Liver (tissue), 3 donors: ENCODE results near the gene CYP2C8.

ENCODE experiments used
- TAF1 ChIP-seq: conservative IDR thresholded peaks from 2 replicates; pipeline ENCODE4 v1.6.1; 2016; ENCODE audit warnings: antibody characterized with exemption, mild to moderate bottlenecking
- YY1 ChIP-seq: IDR thresholded peaks from 2 replicates; pipeline ENCODE4 v1.6.1; 2016; ENCODE audit warnings: antibody characterized with exemption, mild to moderate bottlenecking
- TF ChIP-seq, protein P1 (sequence below): fragments of 150-350 bp; IDR thresholded peaks from 2 replicates; pipeline ENCODE4 v1.5.1; 2017; ENCODE audit warnings: improper control_type of control experiment, low read depth, low read length; ENCODE audit not compliant: missing input control
- TF ChIP-seq, protein P2 (sequence below): IDR thresholded peaks from 2 replicates; pipeline ENCODE4 v1.6.1; 2016; ENCODE audit warnings: antibody characterized with exemption
- TF ChIP-seq, protein P3 (sequence below): IDR thresholded peaks from 2 replicates; pipeline ENCODE4 v1.6.1; 2016; ENCODE audit warnings: antibody characterized with exemption, mild to moderate bottlenecking
- TF ChIP-seq, protein P4 (sequence below): IDR thresholded peaks from 2 replicates; pipeline ENCODE4 v1.6.1; 2016; ENCODE audit warnings: antibody characterized with exemption
- donor health status: healthy.
- donor health status: healthy.

DNA sequence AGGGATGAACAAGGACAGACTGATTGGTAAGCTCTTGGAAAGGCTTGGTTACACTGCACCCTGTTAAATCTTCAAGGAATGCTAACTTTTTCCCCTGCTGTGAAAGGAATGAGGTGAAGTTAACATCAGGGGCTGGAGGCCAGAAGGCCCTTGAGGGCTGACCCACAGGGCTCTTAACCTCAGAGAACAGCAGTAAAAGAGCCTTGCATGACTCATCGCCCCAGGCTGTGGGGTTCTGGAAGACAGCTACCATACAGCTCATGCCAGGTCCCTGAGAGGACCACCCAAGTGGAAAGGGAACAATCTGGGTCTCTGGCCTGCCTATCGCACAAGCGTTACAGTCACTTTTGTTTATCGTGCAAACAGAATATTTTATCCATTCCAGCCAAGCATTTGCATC lies 76.5 kb downstream of the CYP2C8 start:
- TF ChIP-seq, protein P1, sequence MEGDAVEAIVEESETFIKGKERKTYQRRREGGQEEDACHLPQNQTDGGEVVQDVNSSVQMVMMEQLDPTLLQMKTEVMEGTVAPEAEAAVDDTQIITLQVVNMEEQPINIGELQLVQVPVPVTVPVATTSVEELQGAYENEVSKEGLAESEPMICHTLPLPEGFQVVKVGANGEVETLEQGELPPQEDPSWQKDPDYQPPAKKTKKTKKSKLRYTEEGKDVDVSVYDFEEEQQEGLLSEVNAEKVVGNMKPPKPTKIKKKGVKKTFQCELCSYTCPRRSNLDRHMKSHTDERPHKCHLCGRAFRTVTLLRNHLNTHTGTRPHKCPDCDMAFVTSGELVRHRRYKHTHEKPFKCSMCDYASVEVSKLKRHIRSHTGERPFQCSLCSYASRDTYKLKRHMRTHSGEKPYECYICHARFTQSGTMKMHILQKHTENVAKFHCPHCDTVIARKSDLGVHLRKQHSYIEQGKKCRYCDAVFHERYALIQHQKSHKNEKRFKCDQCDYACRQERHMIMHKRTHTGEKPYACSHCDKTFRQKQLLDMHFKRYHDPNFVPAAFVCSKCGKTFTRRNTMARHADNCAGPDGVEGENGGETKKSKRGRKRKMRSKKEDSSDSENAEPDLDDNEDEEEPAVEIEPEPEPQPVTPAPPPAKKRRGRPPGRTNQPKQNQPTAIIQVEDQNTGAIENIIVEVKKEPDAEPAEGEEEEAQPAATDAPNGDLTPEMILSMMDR, result no peak
- TF ChIP-seq, protein P2, sequence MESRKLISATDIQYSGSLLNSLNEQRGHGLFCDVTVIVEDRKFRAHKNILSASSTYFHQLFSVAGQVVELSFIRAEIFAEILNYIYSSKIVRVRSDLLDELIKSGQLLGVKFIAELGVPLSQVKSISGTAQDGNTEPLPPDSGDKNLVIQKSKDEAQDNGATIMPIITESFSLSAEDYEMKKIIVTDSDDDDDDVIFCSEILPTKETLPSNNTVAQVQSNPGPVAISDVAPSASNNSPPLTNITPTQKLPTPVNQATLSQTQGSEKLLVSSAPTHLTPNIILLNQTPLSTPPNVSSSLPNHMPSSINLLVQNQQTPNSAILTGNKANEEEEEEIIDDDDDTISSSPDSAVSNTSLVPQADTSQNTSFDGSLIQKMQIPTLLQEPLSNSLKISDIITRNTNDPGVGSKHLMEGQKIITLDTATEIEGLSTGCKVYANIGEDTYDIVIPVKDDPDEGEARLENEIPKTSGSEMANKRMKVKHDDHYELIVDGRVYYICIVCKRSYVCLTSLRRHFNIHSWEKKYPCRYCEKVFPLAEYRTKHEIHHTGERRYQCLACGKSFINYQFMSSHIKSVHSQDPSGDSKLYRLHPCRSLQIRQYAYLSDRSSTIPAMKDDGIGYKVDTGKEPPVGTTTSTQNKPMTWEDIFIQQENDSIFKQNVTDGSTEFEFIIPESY, result no peak
- TF ChIP-seq YY1 (no peak), TAF1 (no peak)
- TF ChIP-seq, protein P3, sequence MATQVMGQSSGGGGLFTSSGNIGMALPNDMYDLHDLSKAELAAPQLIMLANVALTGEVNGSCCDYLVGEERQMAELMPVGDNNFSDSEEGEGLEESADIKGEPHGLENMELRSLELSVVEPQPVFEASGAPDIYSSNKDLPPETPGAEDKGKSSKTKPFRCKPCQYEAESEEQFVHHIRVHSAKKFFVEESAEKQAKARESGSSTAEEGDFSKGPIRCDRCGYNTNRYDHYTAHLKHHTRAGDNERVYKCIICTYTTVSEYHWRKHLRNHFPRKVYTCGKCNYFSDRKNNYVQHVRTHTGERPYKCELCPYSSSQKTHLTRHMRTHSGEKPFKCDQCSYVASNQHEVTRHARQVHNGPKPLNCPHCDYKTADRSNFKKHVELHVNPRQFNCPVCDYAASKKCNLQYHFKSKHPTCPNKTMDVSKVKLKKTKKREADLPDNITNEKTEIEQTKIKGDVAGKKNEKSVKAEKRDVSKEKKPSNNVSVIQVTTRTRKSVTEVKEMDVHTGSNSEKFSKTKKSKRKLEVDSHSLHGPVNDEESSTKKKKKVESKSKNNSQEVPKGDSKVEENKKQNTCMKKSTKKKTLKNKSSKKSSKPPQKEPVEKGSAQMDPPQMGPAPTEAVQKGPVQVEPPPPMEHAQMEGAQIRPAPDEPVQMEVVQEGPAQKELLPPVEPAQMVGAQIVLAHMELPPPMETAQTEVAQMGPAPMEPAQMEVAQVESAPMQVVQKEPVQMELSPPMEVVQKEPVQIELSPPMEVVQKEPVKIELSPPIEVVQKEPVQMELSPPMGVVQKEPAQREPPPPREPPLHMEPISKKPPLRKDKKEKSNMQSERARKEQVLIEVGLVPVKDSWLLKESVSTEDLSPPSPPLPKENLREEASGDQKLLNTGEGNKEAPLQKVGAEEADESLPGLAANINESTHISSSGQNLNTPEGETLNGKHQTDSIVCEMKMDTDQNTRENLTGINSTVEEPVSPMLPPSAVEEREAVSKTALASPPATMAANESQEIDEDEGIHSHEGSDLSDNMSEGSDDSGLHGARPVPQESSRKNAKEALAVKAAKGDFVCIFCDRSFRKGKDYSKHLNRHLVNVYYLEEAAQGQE, result no peak
- TF ChIP-seq, protein P4, sequence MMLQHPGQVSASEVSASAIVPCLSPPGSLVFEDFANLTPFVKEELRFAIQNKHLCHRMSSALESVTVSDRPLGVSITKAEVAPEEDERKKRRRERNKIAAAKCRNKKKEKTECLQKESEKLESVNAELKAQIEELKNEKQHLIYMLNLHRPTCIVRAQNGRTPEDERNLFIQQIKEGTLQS, result no peak
